ENCODE measurements around the gene ZNF91.
"Not testable (repeated sequence)": the region's sequence is repeated elsewhere in the genome, so short reads cannot be mapped to it uniquely, and the experiment has no call there.

The ZNF91 gene

GRCh38 chr19:23314505-23315251 lies 80.6 kb downstream of the ZNF91 start:
- DNase-seq = no peak

GRCh38 chr19:23313196-23313595 lies 82.1 kb downstream of the ZNF91 start:
- no peak for DNase-seq

GRCh38 chr19:23312515-23312914 lies 82.8 kb downstream of the ZNF91 start:
- DNase-seq = no peak

GRCh38 chr19:23311551-23311950 lies 83.7 kb downstream of the ZNF91 start:
- DNase-seq = no peak

GRCh38 chr19:23310729-23311211 lies 84.5 kb downstream of the ZNF91 start:
- no peak for DNase-seq

GRCh38 chr19:23309926-23310325 lies 85.3 kb downstream of the ZNF91 start:
- DNase-seq = no peak

GRCh38 chr19:23305555-23305954 lies 89.7 kb downstream of the ZNF91 start:
- no peak for DNase-seq

- DNase-seq = no peak
These were observed 91.0 kb downstream of the ZNF91 start for GRCh38 chr19:23304238-23304637.

GRCh38 chr19:23294141-23294540 lies 101.1 kb downstream of the ZNF91 start:
- DNase-seq = no peak

GRCh38 chr19:23289966-23290365 lies 105.3 kb downstream of the ZNF91 start:
- DNase-seq = not testable (repeated sequence)
